HepG2 (cell line): Measurements from ENCODE around the gene TTBK1. TPM values are rescaled to one million over a fixed set of nuclear protein-coding genes. Genes with fewer than 3 reads are reported as not detected.

Experiments used
- FOXK1 ChIP-seq: sonication (generic); formaldehyde crosslinking; IDR thresholded peaks from 2 replicates; pipeline ENCODE4 v1.4.0; 2020; ENCODE audit warnings: low read depth, missing genetic modification reagents, borderline replicate concordance
- HOMEZ ChIP-seq: IDR thresholded peaks from 2 replicates; pipeline ENCODE4 v1.6.1; 2016; ENCODE audit warnings: low read depth
- KDM6A ChIP-seq: IDR thresholded peaks from 2 replicates; pipeline ENCODE4 v1.6.1; 2016; ENCODE audit warnings: low read depth
- KLF11 ChIP-seq: IDR thresholded peaks from 2 replicates; pipeline ENCODE4 v1.6.1; 2016; ENCODE audit warnings: missing compliant biosample characterization
- KMT2A ChIP-seq: sonication (generic); formaldehyde crosslinking; IDR thresholded peaks from 2 replicates; pipeline ENCODE4 v1.4.0; 2020; ENCODE audit warnings: missing genetic modification reagents
- MED1 ChIP-seq: sonication (generic); formaldehyde crosslinking; IDR thresholded peaks from 2 replicates; pipeline ENCODE4 v1.4.0; 2020; ENCODE audit warnings: missing genetic modification reagents
- MLX ChIP-seq: IDR thresholded peaks from 2 replicates; pipeline ENCODE4 v1.6.1; 2016
- MXD4 ChIP-seq: IDR thresholded peaks from 2 replicates; pipeline ENCODE4 v1.6.1; 2016; ENCODE audit warnings: mild to moderate bottlenecking, missing biosample characterization, missing genetic modification reagents
- UBTF ChIP-seq: sonication (generic); formaldehyde crosslinking; IDR thresholded peaks from 2 replicates; pipeline ENCODE4 v1.4.0; 2020; ENCODE audit warnings: mild to moderate bottlenecking, missing genetic modification reagents
- ZC3H13 ChIP-seq: sonication (generic); formaldehyde crosslinking; IDR thresholded peaks from 2 replicates; pipeline ENCODE4 v1.8.1; 2023; ENCODE audit warnings: mild to moderate bottlenecking, missing genetic modification reagents, moderate library complexity
- ZMAT3 ChIP-seq: sonication (generic); formaldehyde crosslinking; conservative IDR thresholded peaks from 2 replicates; pipeline ENCODE4 v1.7.0; 2021; ENCODE audit warnings: missing genetic modification reagents
- ZNF20 ChIP-seq: sonication (generic); formaldehyde crosslinking; IDR thresholded peaks from 2 replicates; pipeline ENCODE4 v1.4.0; 2020; ENCODE audit warnings: mild to moderate bottlenecking, moderate library complexity, missing genetic modification reagents
- ZNF33A ChIP-seq: sonication (generic); formaldehyde crosslinking; IDR thresholded peaks from 2 replicates; pipeline ENCODE4 v1.5.1; 2020; ENCODE audit warnings: missing genetic modification reagents, mild to moderate bottlenecking, moderate library complexity, borderline replicate concordance
- ZNF382 ChIP-seq: sonication (generic); formaldehyde crosslinking; IDR thresholded peaks from 2 replicates; pipeline ENCODE4 v1.5.0; 2020; ENCODE audit warnings: missing genetic modification reagents, mild to moderate bottlenecking, borderline replicate concordance
- ZNF713 ChIP-seq: sonication (generic); formaldehyde crosslinking; IDR thresholded peaks from 2 replicates; pipeline ENCODE4 v1.4.0; 2020; ENCODE audit warnings: mild to moderate bottlenecking, missing genetic modification reagents
- ZNF782 ChIP-seq: sonication (generic); formaldehyde crosslinking; IDR thresholded peaks from 2 replicates; pipeline ENCODE4 v1.4.0; 2020; ENCODE audit warnings: missing genetic modification reagents, mild to moderate bottlenecking, borderline replicate concordance
- polyA plus RNA-seq, 8 experiments: library from polyadenylated mRNA; depleted of rRNA in 3 of 8; stranded (reverse) in 7 of 8; unstranded in 1 of 8; fragments of >200 nt; fragmentation: Illumina TruSeq in 4 of 8; extraction: Trizol in 4 of 8; gene quantifications; 2 replicates each; pipeline versions ENCODE4 v1.2.1 to v1.2.3, GENCODE V29; 2011 to 2016; ENCODE audit warnings: low read depth in 4 of 8, missing spikeins in 1 of 8, mixed read lengths in 1 of 8; ENCODE audit not compliant: insufficient read depth in 1 of 8
- total RNA-seq, 5 experiments: library from RNA; depleted of rRNA; stranded (reverse); fragments of >200 nt; fragmentation: Illumina TruSeq; extraction: Trizol; gene quantifications; 2 replicates each; pipeline ENCODE4 v1.2.3, GENCODE V29; 2016; ENCODE audit warnings: low read depth in 1 of 5
- TF ChIP-seq, protein P1 (sequence below): sonication (generic); formaldehyde crosslinking; IDR thresholded peaks from 2 replicates; pipeline ENCODE4 v1.5.0; 2020; ENCODE audit warnings: mild to moderate bottlenecking, missing genetic modification reagents, borderline replicate concordance

The TTBK1 gene
- total and polyA plus RNA-seq, 2 of the 13 experiments (the other 11 are each of a cell fraction or from before 2014, with no cell fraction given) = 0.24 to 0.33 TPM

DNA sequence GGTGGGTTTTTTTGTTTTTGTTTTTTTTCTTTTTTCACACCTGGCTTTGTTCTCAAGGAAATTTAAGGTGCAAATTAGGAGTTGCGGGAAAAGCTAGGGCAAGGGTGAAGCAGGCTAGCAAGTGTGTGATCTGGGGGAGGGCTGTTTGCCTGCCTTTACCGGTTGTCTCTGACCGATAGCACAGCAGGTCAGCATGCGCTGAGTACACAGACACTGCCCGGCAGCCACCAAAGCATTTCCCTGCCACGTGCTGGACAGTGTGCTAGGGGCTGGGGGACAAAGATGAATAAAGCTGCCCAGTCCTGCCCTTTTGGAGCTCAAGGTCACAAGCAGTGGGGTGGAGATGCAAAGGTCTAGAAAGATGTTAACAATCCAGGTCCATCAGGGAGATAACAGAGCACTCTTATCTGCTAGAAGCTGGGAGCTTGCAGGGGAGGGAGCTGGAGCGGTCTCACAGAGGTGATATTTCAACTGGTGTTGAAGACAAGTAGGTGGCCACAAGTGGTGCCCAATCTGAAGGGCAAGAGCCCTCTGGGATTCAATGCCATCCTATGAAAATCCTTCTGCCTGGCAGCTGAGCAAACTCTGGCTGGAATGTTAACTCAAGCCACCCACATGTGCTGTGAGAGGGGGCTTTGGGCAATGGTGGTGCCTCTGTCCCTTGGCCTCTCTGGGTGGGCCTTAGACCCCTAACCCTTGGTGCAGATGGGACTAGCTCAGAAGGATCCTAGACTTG is 24.5 kb downstream of the TTBK1 start (continued):
- TF ChIP-seq, protein P1, sequence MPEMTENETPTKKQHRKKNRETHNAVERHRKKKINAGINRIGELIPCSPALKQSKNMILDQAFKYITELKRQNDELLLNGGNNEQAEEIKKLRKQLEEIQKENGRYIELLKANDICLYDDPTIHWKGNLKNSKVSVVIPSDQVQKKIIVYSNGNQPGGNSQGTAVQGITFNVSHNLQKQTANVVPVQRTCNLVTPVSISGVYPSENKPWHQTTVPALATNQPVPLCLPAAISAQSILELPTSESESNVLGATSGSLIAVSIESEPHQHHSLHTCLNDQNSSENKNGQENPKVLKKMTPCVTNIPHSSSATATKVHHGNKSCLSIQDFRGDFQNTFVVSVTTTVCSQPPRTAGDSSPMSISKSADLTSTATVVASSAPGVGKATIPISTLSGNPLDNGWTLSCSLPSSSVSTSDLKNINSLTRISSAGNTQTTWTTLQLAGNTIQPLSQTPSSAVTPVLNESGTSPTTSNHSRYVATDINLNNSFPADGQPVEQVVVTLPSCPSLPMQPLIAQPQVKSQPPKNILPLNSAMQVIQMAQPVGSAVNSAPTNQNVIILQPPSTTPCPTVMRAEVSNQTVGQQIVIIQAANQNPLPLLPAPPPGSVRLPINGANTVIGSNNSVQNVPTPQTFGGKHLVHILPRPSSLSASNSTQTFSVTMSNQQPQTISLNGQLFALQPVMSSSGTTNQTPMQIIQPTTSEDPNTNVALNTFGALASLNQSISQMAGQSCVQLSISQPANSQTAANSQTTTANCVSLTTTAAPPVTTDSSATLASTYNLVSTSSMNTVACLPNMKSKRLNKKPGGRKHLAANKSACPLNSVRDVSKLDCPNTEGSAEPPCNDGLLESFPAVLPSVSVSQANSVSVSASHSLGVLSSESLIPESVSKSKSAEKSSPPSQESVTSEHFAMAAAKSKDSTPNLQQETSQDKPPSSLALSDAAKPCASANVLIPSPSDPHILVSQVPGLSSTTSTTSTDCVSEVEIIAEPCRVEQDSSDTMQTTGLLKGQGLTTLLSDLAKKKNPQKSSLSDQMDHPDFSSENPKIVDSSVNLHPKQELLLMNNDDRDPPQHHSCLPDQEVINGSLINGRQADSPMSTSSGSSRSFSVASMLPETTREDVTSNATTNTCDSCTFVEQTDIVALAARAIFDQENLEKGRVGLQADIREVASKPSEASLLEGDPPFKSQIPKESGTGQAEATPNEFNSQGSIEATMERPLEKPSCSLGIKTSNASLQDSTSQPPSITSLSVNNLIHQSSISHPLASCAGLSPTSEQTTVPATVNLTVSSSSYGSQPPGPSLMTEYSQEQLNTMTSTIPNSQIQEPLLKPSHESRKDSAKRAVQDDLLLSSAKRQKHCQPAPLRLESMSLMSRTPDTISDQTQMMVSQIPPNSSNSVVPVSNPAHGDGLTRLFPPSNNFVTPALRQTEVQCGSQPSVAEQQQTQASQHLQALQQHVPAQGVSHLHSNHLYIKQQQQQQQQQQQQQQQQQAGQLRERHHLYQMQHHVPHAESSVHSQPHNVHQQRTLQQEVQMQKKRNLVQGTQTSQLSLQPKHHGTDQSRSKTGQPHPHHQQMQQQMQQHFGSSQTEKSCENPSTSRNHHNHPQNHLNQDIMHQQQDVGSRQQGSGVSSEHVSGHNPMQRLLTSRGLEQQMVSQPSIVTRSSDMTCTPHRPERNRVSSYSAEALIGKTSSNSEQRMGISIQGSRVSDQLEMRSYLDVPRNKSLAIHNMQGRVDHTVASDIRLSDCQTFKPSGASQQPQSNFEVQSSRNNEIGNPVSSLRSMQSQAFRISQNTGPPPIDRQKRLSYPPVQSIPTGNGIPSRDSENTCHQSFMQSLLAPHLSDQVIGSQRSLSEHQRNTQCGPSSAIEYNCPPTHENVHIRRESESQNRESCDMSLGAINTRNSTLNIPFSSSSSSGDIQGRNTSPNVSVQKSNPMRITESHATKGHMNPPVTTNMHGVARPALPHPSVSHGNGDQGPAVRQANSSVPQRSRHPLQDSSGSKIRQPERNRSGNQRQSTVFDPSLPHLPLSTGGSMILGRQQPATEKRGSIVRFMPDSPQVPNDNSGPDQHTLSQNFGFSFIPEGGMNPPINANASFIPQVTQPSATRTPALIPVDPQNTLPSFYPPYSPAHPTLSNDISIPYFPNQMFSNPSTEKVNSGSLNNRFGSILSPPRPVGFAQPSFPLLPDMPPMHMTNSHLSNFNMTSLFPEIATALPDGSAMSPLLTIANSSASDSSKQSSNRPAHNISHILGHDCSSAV = peak; percentile 99
- peak; percentile 100 for TF ChIP-seq KDM6A (CRISPR knock-in tag)
- peak; percentile 98 for TF ChIP-seq ZC3H13
- TF ChIP-seq ZNF20 (CRISPR knock-in tag) = 0 out of 2 replicates have a peak, but pooled peaks have one; percentile 86
- peak; percentile 100 for TF ChIP-seq ZNF713 (CRISPR knock-in tag)
- peak; percentile 95 for TF ChIP-seq UBTF
- TF ChIP-seq KLF11 (CRISPR knock-in tag) = peak; percentile 89
- peak; percentile 100 for TF ChIP-seq ZMAT3 (CRISPR knock-in tag)
- TF ChIP-seq MXD4 = peak; percentile 97
- peak; percentile 97 for TF ChIP-seq HOMEZ
- TF ChIP-seq FOXK1 (CRISPR knock-in tag) = peak; percentile 98
- peak; percentile 100 for TF ChIP-seq MED1 (CRISPR knock-in tag)
- TF ChIP-seq ZNF33A = peak; percentile 24; the same call in 1 of the 2 replicates
- TF ChIP-seq ZNF382 (CRISPR knock-in tag) = no peak
- TF ChIP-seq ZNF782 (CRISPR knock-in tag) = no peak; the same call in 1 of the 2 replicates
- peak; percentile 85 for TF ChIP-seq KMT2A (CRISPR knock-in tag)
- peak; percentile 100 for TF ChIP-seq MLX
